Activated CD4-positive, alpha-beta T cell treated with anti-CD3 and anti-CD28 coated beads for 36 hours (primary cell): Measurements from ENCODE around the gene DIPK1A. TPM values are rescaled to one million over a fixed set of nuclear protein-coding genes. Genes with fewer than 3 reads are reported as not detected.
A peak's percentile ranks its signal among the peaks of the same experiment; 100 is the strongest.

Experiments
- ATAC-seq: fragments of 200-7000 bp; cut with Tn5 transposase; one replicate; pipeline ENCODE4 v1.10.0; 2021; ENCODE audit warnings: mild to moderate bottlenecking, moderate library complexity
- CTCF ChIA-PET: fragments of 350-600 bp; sonication (Branson Sonifier 250); formaldehyde crosslinking; loops from one replicate; lab custom pipeline; 2021; ENCODE audit warnings: antibody characterized with exemption; lab: Charles Lee
- POLR2A ChIA-PET: fragments of 350-600 bp; sonication (Branson Sonifier 250); formaldehyde crosslinking; loops from one replicate; lab custom pipeline; 2021; ENCODE audit warnings: antibody characterized with exemption, inconsistent platforms; lab: Charles Lee
- DNase-seq: peaks from one replicate; pipeline ENCODE4 v3.0.0-alpha.2; 2020
- H3K27ac Mint-ChIP-seq: one replicate; pipeline ENCODE4 v1.8.0; 2021; ENCODE audit warnings: mixed read lengths
- H3K27me3 Mint-ChIP-seq: one replicate; pipeline ENCODE4 v1.8.0; 2021; ENCODE audit warnings: mixed read lengths
- H3K36me3 Mint-ChIP-seq: one replicate; pipeline ENCODE4 v1.8.0; 2021; ENCODE audit warnings: low read depth, mixed read lengths
- H3K4me1 Mint-ChIP-seq: one replicate; pipeline ENCODE4 v1.8.0; 2021; ENCODE audit warnings: mixed read lengths
- H3K4me3 Mint-ChIP-seq: one replicate; pipeline ENCODE4 v1.8.0; 2021; ENCODE audit warnings: mild to moderate bottlenecking, moderate library complexity, mixed read lengths
- H3K9me3 Mint-ChIP-seq: one replicate; pipeline ENCODE4 v1.8.0; 2021; ENCODE audit warnings: low read depth, mixed read lengths
- intact Hi-C, 2 experiments: fragments of 100-400 bp; cut with DNase I in 1 of 2; cut with micrococcal nuclease in 1 of 2; formaldehyde crosslinking; loops; one replicate each; pipeline versions ENCODE4 v1.14.2 to v1.15.1; 2022 to 2024; cut with DNase I, micrococcal nuclease
- total RNA-seq, 2 experiments: library from RNA; stranded (reverse); gene quantifications; one replicate each; pipeline ENCODE4 v1.2.3, GENCODE V29; 2021

Gene DIPK1A
- total RNA-seq, 2 experiments from 2014 or later: 6.1 to 6.5 TPM

- Mint-ChIP-seq H3K36me3 (peaks cover 10% of the 10 kb centered on the region), H3K9me3 (no peaks in the 10 kb centered on the region), H3K27me3 (no peaks in the 10 kb centered on the region), H3K27ac (peak overlapping the region; percentile 83), H3K4me1 (peaks cover 33% of the 10 kb centered on the region), H3K4me3 (peak overlapping the region; percentile 56)
- ChIA-PET POLR2A (interaction anchor here (0.6 to 1.0 kb wide), 2 partner anchors 9 to 84 kb away, joined by 3 read pairs; no protein-coding TSS in a partner anchor), CTCF (interaction anchor here (0.6 to 3.0 kb wide), 10 partner anchors 9 to 116 kb away, joined by 3 to 19 read pairs (median 4); partner anchors contain the start of gene DIPK1A)
- DNase-seq (no peak), ATAC-seq (peak; percentile 60)
- intact Hi-C loops: loop anchor here in 1 of 2 experiments (5.0 kb wide), 1 partner anchor 85 kb away; the partner anchor contains the start of gene DIPK1A
These were observed 83.5 kb downstream of the DIPK1A start for GRCh38 chr1:92877792-92878191.

DNA sequence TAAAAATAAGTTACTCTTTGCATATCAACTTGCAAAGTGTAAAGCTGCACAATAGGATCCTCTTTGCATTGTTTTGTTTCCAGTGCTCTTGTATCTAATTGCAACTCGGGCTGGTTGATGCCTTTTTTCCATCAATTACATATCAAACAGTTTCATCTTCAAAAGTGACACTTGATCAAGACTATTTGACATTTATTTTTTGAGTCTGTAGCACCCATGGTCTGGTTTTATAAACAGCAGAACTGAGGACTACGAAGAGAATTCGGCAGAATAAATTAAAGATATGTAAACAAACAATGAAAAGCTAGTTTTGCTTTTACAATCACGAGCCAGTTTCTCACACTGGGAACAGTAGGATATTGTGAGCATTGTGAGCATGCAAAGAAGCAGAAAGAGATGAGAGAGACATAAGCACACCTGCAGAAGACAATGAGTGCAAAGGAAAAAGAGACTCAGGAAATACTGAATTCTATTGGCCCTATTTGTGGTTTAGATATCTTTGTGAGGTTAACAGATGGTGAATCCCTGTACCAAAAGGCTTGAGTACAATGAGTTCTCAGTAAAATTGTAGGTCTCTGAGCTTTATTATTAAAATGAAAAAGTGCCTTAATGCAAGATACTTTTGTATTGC is 84.1 kb downstream of the DIPK1A start:
- POLR2A ChIA-PET: interaction anchor here (0.7 to 1.0 kb wide), 3 partner anchors 8 to 89 kb away, joined by 3 read pairs; no protein-coding TSS in a partner anchor
- ATAC-seq (peak; percentile 60), DNase-seq (no peak)
- peak overlapping the region; percentile 56 for H3K4me3 Mint-ChIP-seq
- H3K9me3 Mint-ChIP-seq: no peaks in the 10 kb centered on the region
- peaks cover 28% of the 10 kb centered on the region for H3K4me1 Mint-ChIP-seq
- intact Hi-C loops: loop anchor here in 1 of 2 experiments (5.0 kb wide), 1 partner anchor 85 kb away; the partner anchor contains the start of gene DIPK1A
- no peaks in the 10 kb centered on the region for H3K27me3 Mint-ChIP-seq
- CTCF ChIA-PET: interaction anchor here (0.6 to 3.0 kb wide), 13 partner anchors 8 to 117 kb away, joined by 3 to 19 read pairs (median 3); no protein-coding TSS in a partner anchor
- H3K27ac Mint-ChIP-seq: peak overlapping the region; percentile 83
- peaks cover 13% of the 10 kb centered on the region for H3K36me3 Mint-ChIP-seq

DNA sequence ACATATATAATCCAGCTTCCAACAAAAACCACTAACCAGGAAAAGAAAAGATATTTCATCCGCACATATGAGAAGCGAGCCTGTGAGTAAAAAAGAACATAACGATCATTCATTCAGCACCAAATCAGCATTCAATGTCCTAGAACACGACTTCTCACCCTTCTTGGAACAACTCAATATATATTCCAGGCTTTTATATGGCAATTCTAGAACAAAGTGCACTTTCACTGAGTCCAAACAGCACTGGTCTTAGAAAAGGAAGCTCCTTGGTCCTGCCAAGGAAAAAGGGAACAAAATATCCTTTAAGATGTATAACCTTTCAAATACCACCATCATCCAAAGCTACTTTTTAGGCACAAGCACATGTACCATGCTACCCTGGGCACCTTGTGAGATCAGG is 84.9 kb downstream of the DIPK1A start:
- ATAC-seq: no peak
- no peak overlapping the region for H3K27ac Mint-ChIP-seq
- no peaks in the 10 kb centered on the region for H3K27me3 Mint-ChIP-seq
- no peak overlapping the region for H3K4me3 Mint-ChIP-seq
- H3K4me1 Mint-ChIP-seq: peaks cover 28% of the 10 kb centered on the region
- DNase-seq: no peak
- H3K36me3 Mint-ChIP-seq: peaks cover 13% of the 10 kb centered on the region
- no peaks in the 10 kb centered on the region for H3K9me3 Mint-ChIP-seq
- CTCF ChIA-PET: interaction anchor here (0.7 to 3.0 kb wide), 9 partner anchors 9 to 118 kb away, joined by 3 to 19 read pairs (median 4); no protein-coding TSS in a partner anchor
- intact Hi-C loops: loop anchor here in 1 of 2 experiments (5.0 kb wide), 1 partner anchor 86 kb away; the partner anchor contains the start of gene DIPK1A
- POLR2A ChIA-PET: interaction anchor here (0.7 to 1.0 kb wide), 2 partner anchors 9 to 90 kb away, joined by 3 read pairs; no protein-coding TSS in a partner anchor

GRCh38 chr1:92874987-92875386 is 86.3 kb downstream of the DIPK1A start:
- H3K36me3 Mint-ChIP-seq: peaks cover 13% of the 10 kb centered on the region
- no peaks in the 10 kb centered on the region for H3K27me3 Mint-ChIP-seq
- CTCF ChIA-PET: interaction anchor here (1.0 kb wide), 2 partner anchors 11 to 60 kb away, joined by 3 read pairs; no protein-coding TSS in a partner anchor
- intact Hi-C loops: loop anchor here in 1 of 2 experiments (5.0 kb wide), 1 partner anchor 87 kb away; the partner anchor contains the start of gene DIPK1A
- peaks cover 31% of the 10 kb centered on the region for H3K4me1 Mint-ChIP-seq
- no peak overlapping the region for H3K27ac Mint-ChIP-seq
- H3K4me3 Mint-ChIP-seq: no peak overlapping the region
- DNase-seq (no peak), ATAC-seq (no peak)
- POLR2A ChIA-PET: no interaction called here
- no peaks in the 10 kb centered on the region for H3K9me3 Mint-ChIP-seq

DNA sequence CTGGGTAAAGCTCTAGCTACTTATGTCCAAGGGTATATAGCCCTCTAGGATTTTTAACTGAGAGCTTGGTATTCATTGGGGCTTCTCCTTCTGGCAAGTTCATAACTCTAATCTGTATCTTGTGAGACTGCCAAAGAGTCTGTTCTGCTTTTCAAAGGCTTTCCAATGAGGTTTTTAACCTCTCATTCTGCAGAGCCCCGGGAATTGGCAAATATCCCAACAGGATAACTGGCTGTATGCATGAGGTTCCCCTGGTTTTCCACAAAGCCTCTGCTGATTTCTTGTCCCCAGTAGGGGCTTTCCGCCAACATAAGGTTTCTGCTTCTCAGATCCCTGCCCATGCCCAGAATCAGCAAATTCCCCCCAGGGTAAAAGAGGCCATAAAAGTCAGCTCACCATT is 88.5 kb downstream of the DIPK1A start:
- no peak overlapping the region for H3K4me3 Mint-ChIP-seq
- no peak overlapping the region for H3K27ac Mint-ChIP-seq
- ATAC-seq (no peak), DNase-seq (no peak)
- CTCF ChIA-PET: interaction anchor here (1.9 kb wide), 1 partner anchor 13 kb away, joined by 7 read pairs; no protein-coding TSS in a partner anchor
- intact Hi-C loops: no loop called here
- H3K4me1 Mint-ChIP-seq: peaks cover 20% of the 10 kb centered on the region
- no peaks in the 10 kb centered on the region for H3K9me3 Mint-ChIP-seq
- H3K36me3 Mint-ChIP-seq: peaks cover 13% of the 10 kb centered on the region
- no peaks in the 10 kb centered on the region for H3K27me3 Mint-ChIP-seq
- POLR2A ChIA-PET: no interaction called here

DNA sequence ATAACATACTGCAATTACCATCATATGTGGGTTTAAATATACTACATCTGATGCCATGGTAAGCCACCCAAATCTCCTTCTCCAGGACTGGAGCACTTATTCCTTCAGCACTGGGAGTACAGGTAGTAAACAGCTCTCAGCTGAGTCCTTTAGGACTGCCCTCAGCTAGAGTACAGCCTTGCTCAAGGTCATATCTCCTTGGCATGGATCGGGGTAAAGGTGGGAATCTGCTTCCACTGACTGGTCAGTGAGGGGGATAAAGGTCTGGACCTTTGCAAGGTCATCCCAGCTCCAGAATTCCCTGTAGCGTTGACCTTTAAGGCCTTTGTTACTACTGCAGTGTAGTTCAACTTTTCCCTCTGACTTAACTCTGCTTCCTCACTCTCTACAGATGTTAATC is 90.7 kb downstream of the DIPK1A start:
- Mint-ChIP-seq H3K4me1 (peaks cover 7% of the 10 kb centered on the region), H3K4me3 (no peak overlapping the region), H3K27me3 (no peaks in the 10 kb centered on the region), H3K27ac (no peak overlapping the region), H3K9me3 (no peaks in the 10 kb centered on the region), H3K36me3 (peaks cover 13% of the 10 kb centered on the region)
- no peak for DNase-seq
- no peak for ATAC-seq
- ChIA-PET POLR2A (interaction anchor here (0.6 to 0.7 kb wide), 2 partner anchors 37 to 239 kb away, joined by 3 to 6 read pairs; no protein-coding TSS in a partner anchor), CTCF (interaction anchor here (2.5 kb wide), 1 partner anchor 12 kb away, joined by 24 read pairs; no protein-coding TSS in a partner anchor)
- intact Hi-C loops: no loop called here

DNA sequence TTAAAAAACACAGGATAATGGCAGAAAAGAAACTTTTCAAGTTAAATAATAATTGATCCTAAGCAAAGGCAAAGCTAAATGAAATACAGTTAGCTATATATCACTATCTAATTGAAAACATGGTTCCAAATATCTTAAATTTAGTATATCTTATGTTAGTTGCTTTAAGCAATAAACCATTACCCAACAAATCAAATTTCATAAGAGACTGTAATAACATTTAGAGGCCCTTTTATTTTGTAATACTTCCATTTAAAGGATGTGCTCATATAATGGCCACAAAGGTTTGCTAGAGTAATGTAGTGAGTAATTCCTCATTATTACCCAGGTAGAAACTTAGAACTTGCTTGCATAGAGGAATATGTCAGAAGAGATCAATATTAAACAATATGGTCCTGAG is 97.1 kb downstream of the DIPK1A start:
- Mint-ChIP-seq H3K4me3 (no peak overlapping the region), H3K4me1 (peaks cover 3% of the 10 kb centered on the region), H3K9me3 (no peaks in the 10 kb centered on the region), H3K27ac (no peak overlapping the region), H3K36me3 (no peaks in the 10 kb centered on the region), H3K27me3 (no peaks in the 10 kb centered on the region)
- ATAC-seq (no peak), DNase-seq (no peak)
- CTCF ChIA-PET: interaction anchor here (0.7 to 4.9 kb wide), 10 partner anchors 11 to 137 kb away, joined by 3 to 35 read pairs (median 4); no protein-coding TSS in a partner anchor
- POLR2A ChIA-PET: no interaction called here
- intact Hi-C loops: no loop called here

DNA sequence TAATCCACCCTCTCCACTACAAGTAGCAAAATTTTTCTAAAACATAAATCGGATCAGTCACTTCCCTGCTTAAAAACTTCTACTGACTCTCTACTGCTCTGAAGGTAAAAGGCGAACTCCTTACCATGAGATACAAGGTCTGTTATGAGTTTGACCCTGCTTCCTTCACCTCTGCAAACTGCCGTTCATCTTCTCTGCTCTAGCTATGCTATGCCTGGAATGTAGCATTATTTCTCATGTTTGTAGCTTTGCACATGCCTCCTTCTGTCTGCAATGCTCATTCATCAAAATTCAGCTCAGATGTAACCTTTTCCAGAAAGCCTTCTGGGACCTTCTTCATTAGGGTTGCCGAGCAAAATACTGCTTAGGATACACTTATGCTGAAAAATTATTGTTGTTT is 98.7 kb downstream of the DIPK1A start:
- no peaks in the 10 kb centered on the region for H3K27me3 Mint-ChIP-seq
- H3K27ac Mint-ChIP-seq: no peak overlapping the region
- ChIA-PET POLR2A (no interaction called here), CTCF (interaction anchor here (1.0 to 4.9 kb wide), 7 partner anchors 15 to 200 kb away, joined by 3 to 35 read pairs (median 4); no protein-coding TSS in a partner anchor)
- ATAC-seq: no peak
- H3K4me3 Mint-ChIP-seq: no peak overlapping the region
- H3K9me3 Mint-ChIP-seq: no peaks in the 10 kb centered on the region
- H3K4me1 Mint-ChIP-seq: peaks cover 13% of the 10 kb centered on the region
- no peaks in the 10 kb centered on the region for H3K36me3 Mint-ChIP-seq
- no peak for DNase-seq
- intact Hi-C loops: no loop called here

GRCh38 chr1:92859400-92860039 is 101.7 kb downstream of the DIPK1A start:
- POLR2A ChIA-PET: no interaction called here
- ATAC-seq (no peak), DNase-seq (no peak)
- H3K4me3 Mint-ChIP-seq: peak overlapping the region; percentile 48
- no peaks in the 10 kb centered on the region for H3K27me3 Mint-ChIP-seq
- peak overlapping the region; percentile 48 for H3K27ac Mint-ChIP-seq
- no peaks in the 10 kb centered on the region for H3K9me3 Mint-ChIP-seq
- peaks cover 4% of the 10 kb centered on the region for H3K36me3 Mint-ChIP-seq
- CTCF ChIA-PET: interaction anchor here (0.6 to 9.4 kb wide), 61 partner anchors 8 to 1005 kb away, joined by 3 to 167 read pairs (median 4); partner anchors contain the start of genes DIPK1A, MTF2 and RPL5
- intact Hi-C loops: loop anchor here (1.0 to 2.0 kb wide), 5 partner anchors 91 to 203 kb away; no protein-coding TSS in a partner anchor
- peaks cover 15% of the 10 kb centered on the region for H3K4me1 Mint-ChIP-seq

DNA sequence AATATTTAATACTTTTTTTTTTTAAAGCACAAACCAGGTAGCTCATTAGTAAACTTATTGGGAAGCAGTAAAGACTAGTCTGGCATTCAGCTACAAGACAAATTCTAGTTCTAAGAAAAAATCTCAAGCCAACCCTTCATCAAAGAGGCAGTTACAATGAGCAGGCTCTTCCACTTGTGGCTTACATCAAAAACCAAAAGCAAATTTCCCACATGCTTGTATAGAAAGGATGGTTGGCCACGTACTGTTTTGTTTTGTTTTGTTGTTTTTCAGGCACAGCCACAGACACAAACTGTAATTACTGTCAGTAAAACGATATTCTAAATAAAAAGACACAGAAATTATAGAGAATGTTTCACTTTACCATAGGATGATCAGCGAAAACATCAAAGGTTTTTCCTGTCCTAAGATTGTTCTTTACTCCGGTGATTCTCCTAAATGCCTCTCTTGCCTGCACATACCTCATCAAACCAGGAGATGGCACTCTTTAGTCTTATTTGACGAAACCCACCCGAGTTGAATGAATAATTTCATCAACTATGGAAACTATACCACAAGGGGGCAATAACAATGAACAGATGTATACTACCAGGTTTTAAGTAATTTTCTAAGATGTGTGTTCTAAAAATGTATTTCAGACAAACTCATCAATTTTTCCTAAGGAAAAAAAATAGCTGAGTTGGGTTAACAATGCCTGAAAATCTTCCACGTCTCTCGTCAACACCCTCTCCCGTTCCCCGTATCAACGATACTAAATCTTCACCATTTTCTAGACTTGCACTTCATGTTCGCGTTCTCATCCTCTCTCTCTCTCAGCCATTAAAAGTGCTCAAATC is 102.5 kb downstream of the DIPK1A start:
- H3K9me3 Mint-ChIP-seq: no peaks in the 10 kb centered on the region
- DNase-seq (peak; percentile 58), ATAC-seq (peak; percentile 86)
- POLR2A ChIA-PET: interaction anchor here (1.0 kb wide), 1 partner anchor 103 kb away, joined by 3 read pairs; no protein-coding TSS in a partner anchor
- H3K27ac Mint-ChIP-seq: peak overlapping the region; percentile 48
- H3K4me1 Mint-ChIP-seq: peaks cover 17% of the 10 kb centered on the region
- H3K4me3 Mint-ChIP-seq: peak overlapping the region; percentile 48
- intact Hi-C loops: loop anchor here (1.0 to 2.0 kb wide), 4 partner anchors 102 to 204 kb away; no protein-coding TSS in a partner anchor
- no peaks in the 10 kb centered on the region for H3K27me3 Mint-ChIP-seq
- H3K36me3 Mint-ChIP-seq: peaks cover 4% of the 10 kb centered on the region
- CTCF ChIA-PET: interaction anchor here (0.5 to 9.4 kb wide), 71 partner anchors 8 to 757 kb away, joined by 3 to 167 read pairs (median 4); partner anchors contain the start of genes DIPK1A, MTF2 and RPL5
